HUDEP-2 (cell line): Measurements from ENCODE around the gene ZBTB25.

Experiments
- DNase-seq, 76 experiments: peaks; one replicate each; lab custom pipeline; 2025; ENCODE audit not compliant: unreplicated experiment in 76 of 76; lab: John Stamatoyannopoulos, UW

Gene ZBTB25, protein sequence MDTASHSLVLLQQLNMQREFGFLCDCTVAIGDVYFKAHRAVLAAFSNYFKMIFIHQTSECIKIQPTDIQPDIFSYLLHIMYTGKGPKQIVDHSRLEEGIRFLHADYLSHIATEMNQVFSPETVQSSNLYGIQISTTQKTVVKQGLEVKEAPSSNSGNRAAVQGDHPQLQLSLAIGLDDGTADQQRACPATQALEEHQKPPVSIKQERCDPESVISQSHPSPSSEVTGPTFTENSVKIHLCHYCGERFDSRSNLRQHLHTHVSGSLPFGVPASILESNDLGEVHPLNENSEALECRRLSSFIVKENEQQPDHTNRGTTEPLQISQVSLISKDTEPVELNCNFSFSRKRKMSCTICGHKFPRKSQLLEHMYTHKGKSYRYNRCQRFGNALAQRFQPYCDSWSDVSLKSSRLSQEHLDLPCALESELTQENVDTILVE

DNA sequence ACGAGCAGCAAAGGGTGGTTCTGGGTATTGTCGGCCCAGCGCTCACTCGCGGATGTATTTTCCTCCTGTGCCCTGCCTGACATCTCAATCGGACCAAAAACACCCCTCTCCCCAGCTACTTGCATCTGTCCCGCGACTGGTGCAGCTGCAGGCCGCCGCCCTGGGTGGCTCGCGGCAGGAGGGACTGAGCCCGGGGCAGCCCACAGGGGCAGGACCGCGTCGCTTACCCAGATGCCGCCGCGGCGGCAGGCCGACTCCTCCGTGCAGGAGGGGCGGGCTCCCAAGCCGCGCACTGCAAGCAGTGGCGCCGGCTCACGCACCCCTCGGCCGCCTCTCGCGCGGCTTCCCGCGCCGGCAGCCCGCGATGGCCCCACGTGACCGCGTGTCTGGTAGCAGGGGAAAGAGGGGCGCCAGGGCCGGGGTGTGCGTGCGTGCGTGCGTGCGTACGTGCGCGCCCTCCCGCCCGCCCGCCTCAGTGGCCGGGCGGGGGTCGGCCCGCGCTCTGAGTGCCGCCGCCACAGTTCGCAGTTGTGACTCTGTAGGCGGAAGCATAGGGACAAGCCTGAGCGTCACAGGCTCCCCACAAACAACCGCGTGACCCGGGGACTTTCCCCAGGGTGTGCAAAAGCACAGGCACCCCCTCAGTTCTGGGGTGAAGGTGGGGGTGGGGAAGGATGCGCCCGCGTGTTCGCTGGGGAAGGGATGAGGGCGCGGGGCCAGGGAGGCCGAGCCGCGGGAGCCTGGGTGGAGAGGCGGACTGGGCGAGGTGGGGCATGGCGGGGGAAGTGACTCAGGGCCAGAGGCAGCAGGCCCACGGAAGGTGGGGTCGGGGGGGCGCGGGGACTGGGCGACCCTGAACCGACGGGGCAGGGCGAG is at the start of gene ZBTB25:
ZBTB25 (minus strand) TSS at position 405 of the 876 bp plus-strand sequence. CDS start 13,305 bp downstream, outside the sequence.
- peak in 75 of 76 experiments; percentile 22 to 88 (median 76) for DNase-seq

GRCh38 chr14:64550621-64551333 is 47.1 kb upstream of the ZBTB25 start:
- no peak for DNase-seq

GRCh38 chr14:64549791-64550620 is 46.4 kb upstream of the ZBTB25 start, which contains the start of gene PPP1R36:
PPP1R36 (plus strand) TSS chr14:64549961; CDS start chr14:64549998, 37 bp downstream.
- DNase-seq = peak in 37 of 76 experiments; percentile 2 to 49 (median 25)

GRCh38 chr14:64549016-64549415 is 45.4 kb upstream of the ZBTB25 start:
- DNase-seq = no peak

GRCh38 chr14:64544607-64545312 is 41.1 kb upstream of the ZBTB25 start:
- DNase-seq = no peak

DNA sequence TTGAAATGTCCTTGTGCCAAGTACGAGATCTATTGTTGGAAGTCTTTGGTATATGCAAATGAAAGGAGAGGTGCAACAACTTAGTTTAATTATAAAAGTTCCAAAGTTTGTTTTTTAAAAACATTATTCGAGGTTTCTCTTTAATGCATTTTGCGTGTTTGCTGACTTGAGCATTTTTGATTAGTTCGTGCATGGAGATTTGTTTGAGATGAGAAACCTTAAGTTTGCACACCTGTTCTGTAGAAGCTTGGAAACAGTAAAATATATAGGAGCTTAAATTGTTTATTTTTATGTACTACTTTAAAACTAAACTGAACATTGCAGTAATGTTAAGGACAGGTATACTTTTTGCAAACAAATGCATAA is 39.2 kb upstream of the ZBTB25 start:
- no peak for DNase-seq

DNA sequence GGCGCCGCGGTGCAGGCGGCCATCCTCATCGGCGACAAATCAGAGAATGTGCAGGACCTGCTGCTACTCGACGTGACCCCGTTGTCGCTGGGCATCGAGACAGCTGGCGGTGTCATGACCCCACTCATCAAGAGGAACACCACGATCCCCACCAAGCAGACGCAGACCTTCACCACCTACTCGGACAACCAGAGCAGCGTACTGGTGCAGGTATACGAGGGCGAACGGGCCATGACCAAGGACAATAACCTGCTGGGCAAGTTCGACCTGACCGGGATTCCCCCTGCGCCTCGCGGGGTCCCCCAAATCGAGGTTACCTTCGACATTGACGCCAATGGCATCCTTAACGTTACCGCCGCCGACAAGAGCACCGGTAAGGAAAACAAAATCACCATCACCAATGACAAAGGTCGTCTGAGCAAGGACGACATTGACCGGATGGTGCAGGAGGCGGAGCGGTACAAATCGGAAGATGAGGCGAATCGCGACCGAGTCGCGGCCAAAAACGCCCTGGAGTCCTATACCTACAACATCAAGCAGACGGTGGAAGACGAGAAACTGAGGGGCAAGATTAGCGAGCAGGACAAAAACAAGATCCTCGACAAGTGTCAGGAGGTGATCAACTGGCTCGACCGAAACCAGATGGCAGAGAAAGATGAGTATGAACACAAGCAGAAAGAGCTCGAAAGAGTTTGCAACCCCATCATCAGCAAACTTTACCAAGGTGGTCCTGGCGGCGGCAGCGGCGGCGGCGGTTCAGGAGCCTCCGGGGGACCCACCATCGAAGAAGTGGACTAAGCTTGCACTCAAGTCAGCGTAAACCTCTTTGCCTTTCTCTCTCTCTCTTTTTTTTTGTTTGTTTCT is 38.6 kb upstream of the ZBTB25 start:
- peak in 2 of 76 experiments; percentile 2 to 5 for DNase-seq

GRCh38 chr14:64541261-64541971 is 37.8 kb upstream of the ZBTB25 start:
- no peak for DNase-seq

GRCh38 chr14:64540208-64541202 is 36.9 kb upstream of the ZBTB25 start, which contains the start of gene HSPA2:
HSPA2 (plus strand) TSS chr14:64540741; CDS start chr14:64540850, 109 bp downstream.
- DNase-seq = peak; percentile 45 to 100 (median 98)

DNA sequence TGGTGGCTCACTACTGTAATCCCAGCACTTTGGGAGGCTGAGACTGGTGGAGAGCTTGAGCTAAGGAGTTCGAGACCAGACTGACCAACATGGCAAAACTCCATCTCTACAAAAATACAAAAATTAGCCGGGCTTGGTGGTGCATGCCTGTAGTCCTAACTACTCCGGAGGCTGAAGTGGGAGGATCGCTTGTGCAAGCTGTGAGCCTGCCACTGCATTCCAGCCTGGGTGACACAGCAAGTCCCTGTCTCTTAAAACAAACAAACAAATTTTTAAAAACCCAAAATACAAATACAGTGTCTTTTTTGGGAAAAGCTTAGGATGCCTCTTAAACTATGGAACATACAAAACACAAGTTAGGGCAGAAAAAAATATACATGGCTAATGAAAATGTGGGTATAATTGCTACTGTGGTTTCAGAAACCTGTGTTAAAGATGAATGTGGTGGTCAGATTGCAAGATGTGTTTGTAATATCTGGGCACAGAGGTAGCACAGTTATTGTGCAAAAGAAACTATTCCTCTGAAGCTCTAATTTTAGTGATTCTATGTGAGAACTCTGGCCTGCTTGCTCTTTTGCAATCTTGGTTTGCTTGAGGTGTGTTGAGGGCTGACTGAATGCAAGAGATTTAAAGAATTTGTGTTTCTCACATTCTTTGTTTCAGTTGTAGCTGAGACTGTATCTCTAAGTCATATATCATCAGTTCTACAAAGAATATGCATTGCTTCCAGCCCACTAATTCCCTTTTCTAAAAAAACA is 33.0 kb upstream of the ZBTB25 start:
- no peak for DNase-seq

DNA sequence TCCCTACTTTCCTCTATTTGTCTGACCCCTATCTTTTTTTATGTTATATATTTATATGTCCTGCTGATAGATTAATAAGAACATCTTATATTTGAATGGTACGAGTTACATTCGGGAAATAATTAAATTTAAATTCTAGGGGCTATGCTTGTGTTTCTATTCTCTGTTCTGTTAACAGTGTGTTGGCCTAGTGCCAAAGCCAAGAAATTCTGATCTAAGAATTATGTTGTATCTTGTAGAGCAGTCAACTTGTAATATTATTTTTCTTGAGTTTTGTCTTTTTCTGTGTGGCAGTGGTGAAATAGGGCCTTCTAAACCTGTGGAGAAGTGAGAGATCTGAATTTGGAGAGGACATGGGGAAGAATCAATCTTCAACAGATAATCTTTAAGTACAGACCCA is 27.9 kb upstream of the ZBTB25 start:
- DNase-seq = no peak

DNA sequence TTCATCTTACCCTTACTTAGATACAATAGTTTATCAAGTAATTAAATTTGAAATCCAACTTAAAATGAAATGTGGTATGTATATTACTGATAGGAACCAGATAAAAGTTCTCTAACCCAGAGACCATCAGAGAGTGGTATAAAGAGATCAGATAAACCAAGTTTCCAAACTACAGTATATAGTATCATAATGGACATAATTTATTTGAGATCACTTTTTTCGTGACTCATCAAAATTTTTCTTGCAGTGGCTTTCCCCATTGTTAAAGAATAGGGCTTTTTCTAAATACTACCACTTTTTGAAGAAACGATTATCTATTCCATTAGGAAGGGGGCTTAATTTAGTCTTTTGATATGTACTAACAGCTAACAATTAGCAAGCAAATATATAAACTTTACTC is 21.7 kb upstream of the ZBTB25 start:
- DNase-seq = no peak

DNA sequence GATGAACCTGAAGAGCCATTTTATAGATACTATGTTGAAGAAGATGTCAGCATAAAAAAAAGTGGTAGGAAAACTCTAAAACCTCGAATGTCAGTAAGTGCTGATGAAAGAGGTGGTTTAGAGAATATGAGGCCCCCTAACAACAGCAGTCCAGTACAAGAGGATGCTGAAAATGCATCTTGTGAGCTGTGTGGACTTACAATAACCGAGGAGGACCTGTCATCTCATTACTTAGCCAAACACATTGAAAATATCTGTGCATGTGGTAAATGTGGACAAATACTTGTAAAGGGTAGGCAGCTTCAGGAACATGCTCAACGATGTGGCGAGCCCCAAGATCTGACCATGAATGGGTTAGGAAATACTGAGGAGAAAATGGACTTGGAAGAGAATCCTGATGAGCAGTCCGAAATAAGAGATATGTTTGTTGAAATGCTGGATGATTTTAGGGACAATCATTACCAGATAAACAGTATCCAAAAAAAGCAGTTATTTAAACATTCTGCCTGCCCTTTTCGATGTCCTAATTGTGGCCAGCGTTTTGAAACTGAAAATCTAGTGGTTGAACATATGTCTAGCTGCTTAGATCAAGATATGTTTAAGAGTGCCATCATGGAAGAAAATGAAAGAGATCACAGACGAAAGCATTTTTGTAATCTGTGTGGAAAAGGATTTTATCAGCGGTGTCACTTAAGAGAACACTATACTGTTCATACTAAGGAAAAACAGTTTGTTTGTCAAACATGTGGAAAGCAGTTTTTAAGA is 19.1 kb upstream of the ZBTB25 start:
- no peak for DNase-seq

DNA sequence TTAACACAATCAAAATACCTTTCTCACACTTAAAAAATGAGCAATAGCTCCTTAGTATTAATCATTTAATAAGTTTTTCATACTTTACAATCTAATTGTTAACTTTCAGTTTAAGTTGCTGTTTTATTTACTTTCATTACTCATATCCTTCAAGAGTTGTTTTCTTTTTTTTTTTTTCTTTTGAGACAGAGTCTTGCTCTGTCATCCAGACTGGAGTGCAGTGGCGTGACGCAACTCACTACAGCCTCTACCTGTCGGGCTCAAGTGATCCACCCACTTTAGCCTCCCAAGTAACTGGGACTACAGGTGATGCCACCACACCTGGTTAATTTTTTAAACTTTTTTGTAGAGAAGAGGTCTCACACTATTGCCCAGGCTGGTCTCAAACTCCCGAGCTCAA is 17.1 kb upstream of the ZBTB25 start:
- no peak for DNase-seq

- DNase-seq = no peak
Observed at GRCh38 chr14:64518229-64518628, 14.6 kb upstream of the ZBTB25 start.
